ENCODE data around the gene FAM174B. TPM values are rescaled to one million over a fixed set of nuclear protein-coding genes. Genes with fewer than 3 reads are reported as not detected.

Gene FAM174B
- total RNA-seq, 1 donor from 2014 or later, result 16.2 TPM

GRCh38 chr15:92599394-92599970 is 56.1 kb downstream of the FAM174B start:
- DNase-seq, result no peak

GRCh38 chr15:92597548-92597947 is 58.0 kb downstream of the FAM174B start:
- no peak for DNase-seq

- DNase-seq, result peak; percentile 40
These were observed 59.0 kb downstream of the FAM174B start for GRCh38 chr15:92596623-92597022.

GRCh38 chr15:92595506-92596381 is 59.8 kb downstream of the FAM174B start:
- no peak for DNase-seq

- no peak for DNase-seq
These were observed 64.3 kb downstream of the FAM174B start for GRCh38 chr15:92591275-92591674.

GRCh38 chr15:92586966-92587365 is 68.6 kb downstream of the FAM174B start:
- no peak for DNase-seq

GRCh38 chr15:92586383-92586942 is 69.1 kb downstream of the FAM174B start:
- no peak for DNase-seq

GRCh38 chr15:92584105-92584504 is 71.5 kb downstream of the FAM174B start:
- no peak for DNase-seq

GRCh38 chr15:92583096-92584034 is 72.2 kb downstream of the FAM174B start:
- DNase-seq, result no peak

- no peak for DNase-seq
These were observed 73.4 kb downstream of the FAM174B start for GRCh38 chr15:92582206-92582605.

GRCh38 chr15:92580933-92581445 is 74.6 kb downstream of the FAM174B start:
- no peak for DNase-seq

GRCh38 chr15:92580521-92580920 is 75.1 kb downstream of the FAM174B start:
- no peak for DNase-seq

- no peak for DNase-seq
These were observed 75.6 kb downstream of the FAM174B start for GRCh38 chr15:92579931-92580470.

- DNase-seq, result no peak
These were observed 76.1 kb downstream of the FAM174B start for GRCh38 chr15:92579486-92579885.

- no peak for DNase-seq
These were observed 77.3 kb downstream of the FAM174B start for GRCh38 chr15:92578096-92578835.

GRCh38 chr15:92576597-92577200 is 78.9 kb downstream of the FAM174B start:
- DNase-seq, result no peak

- DNase-seq, result no peak
These were observed 81.0 kb downstream of the FAM174B start for GRCh38 chr15:92574566-92574965.

GRCh38 chr15:92574161-92574560 is 81.4 kb downstream of the FAM174B start:
- no peak for DNase-seq

- no peak for DNase-seq
These were observed 83.8 kb downstream of the FAM174B start for GRCh38 chr15:92571824-92572223.

GRCh38 chr15:92570391-92570790 is 85.2 kb downstream of the FAM174B start:
- DNase-seq, result no peak

- DNase-seq, result no peak
These were observed 85.8 kb downstream of the FAM174B start for GRCh38 chr15:92569778-92570177.
